Left ventricle myocardium inferior (tissue), 1 donor: Measurements from ENCODE around the gene RET. TPM values are rescaled to one million over a fixed set of nuclear protein-coding genes. Genes with fewer than 3 reads are reported as not detected.

Experiments
- DNase-seq: peaks from one replicate; pipeline ENCODE4 v3.0.0-alpha.2; 2020
- H3K27ac ChIP-seq: fragments of 200-600 bp; replicated peaks from 2 replicates; pipeline ENCODE4 v1.8.0; 2021
- H3K27me3 ChIP-seq: fragments of 200-600 bp; 2 replicates; pipeline ENCODE4 v1.8.0; 2021; ENCODE audit warnings: low read depth
- H3K36me3 ChIP-seq: fragments of 200-600 bp; 2 replicates; pipeline ENCODE4 v1.8.0; 2021
- H3K4me1 ChIP-seq: fragments of 200-600 bp; 2 replicates; pipeline ENCODE4 v1.8.0; 2021
- H3K4me3 ChIP-seq: fragments of 200-600 bp; 2 replicates; pipeline ENCODE4 v1.8.0; 2021; ENCODE audit warnings: mild to moderate bottlenecking, moderate library complexity
- H3K9me3 ChIP-seq: fragments of 200-600 bp; replicated peaks from 2 replicates; pipeline ENCODE4 v1.8.0; 2021
- CTCF ChIP-seq: fragments of 200-600 bp; IDR thresholded peaks from 2 replicates; pipeline ENCODE4 v1.8.0; 2021; ENCODE audit warnings: antibody characterized with exemption, mild to moderate bottlenecking, borderline replicate concordance
- intact Hi-C: fragments of 100-400 bp; cut with micrococcal nuclease; formaldehyde crosslinking; loops from one replicate; pipeline ENCODE4 v1.11.0; 2022
- total RNA-seq: library from RNA; stranded (reverse); fragmentation: NEBNext Ultra II Directional; extraction: Animal tissue kit (Norgen Biotek cat#: 25700); gene quantifications from one replicate; pipeline ENCODE4 v1.2.1, GENCODE V29; 2021
- donor health status: DM: no; HTN: yes; CAD: no; lungs with severe emphysema.

The RET gene
- total RNA-seq, 1 donor from 2014 or later = 0.60 TPM

- Histone ChIP-seq H3K27ac (no peak overlapping the region), H3K9me3 (no peaks in the 10 kb centered on the region), H3K4me1 (no peaks in the 10 kb centered on the region), H3K27me3 (no peaks in the 10 kb centered on the region), H3K36me3 (no peaks in the 10 kb centered on the region), H3K4me3 (no peak overlapping the region)
- no peak for DNase-seq
- no peak for TF ChIP-seq CTCF
- intact Hi-C loops = no loop called here
Measured at GRCh38 chr10:43114088-43114742, 37.3 kb downstream of the RET start.

- Histone ChIP-seq H3K36me3 (no peaks in the 10 kb centered on the region), H3K4me1 (no peaks in the 10 kb centered on the region), H3K9me3 (no peaks in the 10 kb centered on the region), H3K4me3 (no peak overlapping the region), H3K27ac (no peak overlapping the region), H3K27me3 (no peaks in the 10 kb centered on the region)
- no peak for DNase-seq
- intact Hi-C loops = no loop called here
- no peak for TF ChIP-seq CTCF
Measured at GRCh38 chr10:43114743-43115611, 38.1 kb downstream of the RET start.

- no peak for DNase-seq
- H3K27ac ChIP-seq = no peak overlapping the region
Measured at GRCh38 chr10:43115881-43116595, 39.2 kb downstream of the RET start.

GRCh38 chr10:43116596-43116995, 39.7 kb downstream of the RET start:
- Histone ChIP-seq H3K4me3 (no peak overlapping the region), H3K27ac (no peak overlapping the region), H3K36me3 (no peaks in the 10 kb centered on the region), H3K9me3 (no peaks in the 10 kb centered on the region), H3K4me1 (peaks cover 8% of the 10 kb centered on the region), H3K27me3 (no peaks in the 10 kb centered on the region)
- intact Hi-C loops = no loop called here
- TF ChIP-seq CTCF = no peak
- no peak for DNase-seq

More at GRCh38 chr10:43115881-43116595, 39.2 kb downstream of the RET start:
- Histone ChIP-seq H3K36me3 (no peaks in the 10 kb centered on the region), H3K4me1 (peaks cover 3% of the 10 kb centered on the region), H3K9me3 (no peaks in the 10 kb centered on the region), H3K4me3 (no peak overlapping the region), H3K27me3 (no peaks in the 10 kb centered on the region)
- TF ChIP-seq CTCF = no peak
- intact Hi-C loops = no loop called here

- DNase-seq = no peak
- no peaks in the 10 kb centered on the region for H3K36me3 ChIP-seq
Measured at GRCh38 chr10:43117031-43117776, 40.3 kb downstream of the RET start.

More at GRCh38 chr10:43117031-43117776, 40.3 kb downstream of the RET start:
- Histone ChIP-seq H3K4me1 (peaks cover 9% of the 10 kb centered on the region), H3K4me3 (no peak overlapping the region), H3K9me3 (no peaks in the 10 kb centered on the region), H3K27me3 (no peaks in the 10 kb centered on the region), H3K27ac (no peak overlapping the region)
- TF ChIP-seq CTCF = no peak
- intact Hi-C loops = no loop called here
